SIG-M5 (cell line): Measurements from ENCODE around the gene CDH22.

ENCODE experiments used
- DNase-seq: peaks from one replicate; lab custom pipeline; 2025; lab: John Stamatoyannopoulos, UW

Gene CDH22

GRCh38 chr20:46139908-46140482 lies 168.3 kb downstream of the CDH22 start:
- DNase-seq = no peak

DNA sequence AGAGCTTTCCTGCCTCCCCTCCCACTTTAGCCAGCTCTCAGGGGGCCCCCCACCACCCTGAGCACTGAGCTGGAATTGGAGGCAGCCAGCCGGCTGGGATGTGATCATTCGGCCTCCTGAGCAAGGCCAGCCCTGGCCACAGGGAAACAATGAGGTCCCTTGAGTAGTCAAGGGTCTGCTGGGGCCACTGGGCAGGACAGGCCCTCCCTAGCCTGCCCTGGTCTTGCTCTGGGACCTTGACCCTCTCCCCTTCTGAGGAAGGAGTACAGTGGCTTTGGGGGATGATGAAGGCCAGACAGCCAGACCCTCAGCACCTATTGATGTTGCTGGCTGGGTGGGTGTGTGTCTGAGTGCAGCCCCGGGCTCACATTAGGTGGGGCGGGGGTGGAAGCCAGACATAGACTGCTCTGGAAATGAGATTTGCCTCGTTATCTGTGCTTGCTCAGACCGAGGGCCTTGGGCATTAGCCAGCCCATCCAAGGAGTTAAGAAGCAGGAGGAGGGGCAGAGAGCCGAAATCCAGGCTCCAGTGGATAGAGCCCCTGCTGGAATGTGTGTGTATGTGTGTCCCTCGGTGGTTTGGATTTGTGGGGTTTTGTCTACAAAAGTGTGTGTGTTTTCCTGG lies 168.9 kb downstream of the CDH22 start:
- DNase-seq = no peak

DNA sequence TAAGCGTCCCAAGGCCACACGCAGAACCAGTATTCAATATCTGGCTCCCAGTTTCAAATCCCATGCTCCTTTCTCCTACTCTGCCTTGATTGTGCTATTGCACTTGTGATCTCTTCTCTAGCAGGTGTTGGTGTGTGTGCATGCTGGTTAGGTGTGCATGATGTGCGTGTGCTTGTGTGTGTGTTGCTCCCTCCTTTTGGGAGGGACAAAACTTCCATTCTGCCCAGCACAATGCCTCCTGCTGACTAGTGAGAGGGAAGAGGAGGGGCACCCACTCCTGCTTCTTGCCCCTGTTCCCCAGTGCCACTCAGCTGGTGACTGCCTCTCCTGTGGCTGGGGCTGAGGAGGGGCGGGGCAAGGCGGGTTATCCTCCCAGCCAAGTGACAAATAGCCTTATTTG lies 170.5 kb downstream of the CDH22 start:
- DNase-seq = no peak

GRCh38 chr20:46135856-46136633 lies 172.3 kb downstream of the CDH22 start:
- no peak for DNase-seq

DNA sequence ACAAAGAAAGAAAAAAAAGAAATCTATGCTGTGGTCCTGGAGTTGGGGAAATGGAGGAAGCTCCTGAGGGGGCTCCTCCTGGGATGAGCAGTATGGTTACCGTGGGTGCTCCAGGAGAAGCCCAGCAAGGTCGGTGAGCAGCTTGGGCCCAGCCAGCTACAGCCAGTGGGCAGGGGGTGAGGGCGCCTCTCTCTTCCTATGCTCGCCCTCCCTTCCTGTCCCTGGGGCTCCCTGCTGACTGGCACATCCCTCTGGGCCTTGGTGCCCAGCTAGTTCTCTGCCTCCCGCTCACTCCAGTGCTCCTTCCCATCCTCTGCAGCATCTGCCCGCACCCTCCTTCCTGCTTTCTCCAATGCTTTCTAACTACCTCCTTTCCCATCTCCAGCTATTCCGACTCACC lies 173.6 kb downstream of the CDH22 start:
- DNase-seq = no peak

- no peak for DNase-seq
Observed at GRCh38 chr20:46133886-46134654, 174.2 kb downstream of the CDH22 start.

GRCh38 chr20:46132705-46133120 lies 175.6 kb downstream of the CDH22 start:
- no peak for DNase-seq

DNA sequence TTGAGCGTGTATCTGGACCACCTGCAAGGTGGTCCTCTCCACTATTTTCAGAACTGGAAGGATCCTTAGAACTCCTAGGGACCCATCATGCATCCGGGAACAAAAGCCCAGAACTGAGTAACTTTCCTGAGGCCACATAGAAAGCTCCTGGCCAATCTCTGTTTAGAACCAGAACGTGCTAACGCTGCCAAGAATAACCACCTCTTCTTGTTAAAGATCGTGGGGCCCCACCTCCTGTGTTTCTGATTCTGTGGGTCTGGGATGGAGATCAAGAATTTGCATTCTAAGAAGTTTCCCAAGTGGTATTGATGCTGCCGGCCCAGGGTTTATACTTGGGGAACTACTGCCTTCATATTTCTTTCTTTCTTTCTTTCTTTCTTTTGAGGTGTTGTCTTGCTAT lies 176.9 kb downstream of the CDH22 start:
- no peak for DNase-seq

DNA sequence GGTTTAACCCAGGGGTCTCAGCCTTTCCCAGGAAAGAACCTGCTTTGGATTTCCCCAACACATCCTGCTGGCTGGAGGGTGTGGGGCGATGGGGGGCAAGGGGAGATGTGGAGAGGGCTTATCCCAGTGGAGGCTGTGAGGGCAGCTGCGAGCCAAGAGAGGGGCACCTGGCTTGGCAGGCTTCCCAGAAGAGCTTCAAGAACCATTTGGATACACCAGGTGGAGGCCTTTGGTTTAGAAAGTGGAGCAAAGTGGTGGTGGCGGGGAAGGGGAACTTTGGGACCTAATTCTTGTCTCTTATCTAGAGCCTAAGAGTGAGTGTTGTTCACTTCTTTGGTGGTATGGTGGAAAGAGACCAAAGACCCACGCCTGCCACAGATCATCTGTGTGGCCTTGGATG lies 177.8 kb downstream of the CDH22 start:
- DNase-seq = no peak

DNA sequence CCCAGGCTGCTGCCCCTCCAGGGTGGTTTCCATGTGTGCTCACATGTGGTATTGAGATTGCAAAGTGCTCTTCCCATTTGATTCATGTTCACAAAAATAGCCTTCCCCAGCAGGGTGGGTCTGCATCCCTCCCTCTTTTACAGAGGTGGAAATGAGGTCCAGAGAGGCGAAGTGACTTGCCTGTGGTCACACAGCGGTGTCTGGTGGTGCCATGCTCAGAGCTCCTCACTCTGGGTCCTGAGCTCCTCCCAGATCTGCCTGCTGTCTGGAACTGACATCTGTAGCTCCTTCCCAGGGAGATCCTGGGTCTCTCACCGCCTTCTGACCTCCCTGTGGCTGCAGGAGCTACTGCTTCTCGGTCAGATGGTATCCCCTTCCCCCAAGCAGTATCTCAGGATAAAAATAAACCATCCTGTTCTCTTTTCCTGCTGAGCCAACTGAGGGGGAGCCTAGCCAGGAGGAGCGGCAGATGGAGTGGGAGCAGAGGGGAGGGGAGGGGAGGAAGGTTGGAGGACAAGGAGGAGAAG lies 178.3 kb downstream of the CDH22 start:
- DNase-seq = no peak

DNA sequence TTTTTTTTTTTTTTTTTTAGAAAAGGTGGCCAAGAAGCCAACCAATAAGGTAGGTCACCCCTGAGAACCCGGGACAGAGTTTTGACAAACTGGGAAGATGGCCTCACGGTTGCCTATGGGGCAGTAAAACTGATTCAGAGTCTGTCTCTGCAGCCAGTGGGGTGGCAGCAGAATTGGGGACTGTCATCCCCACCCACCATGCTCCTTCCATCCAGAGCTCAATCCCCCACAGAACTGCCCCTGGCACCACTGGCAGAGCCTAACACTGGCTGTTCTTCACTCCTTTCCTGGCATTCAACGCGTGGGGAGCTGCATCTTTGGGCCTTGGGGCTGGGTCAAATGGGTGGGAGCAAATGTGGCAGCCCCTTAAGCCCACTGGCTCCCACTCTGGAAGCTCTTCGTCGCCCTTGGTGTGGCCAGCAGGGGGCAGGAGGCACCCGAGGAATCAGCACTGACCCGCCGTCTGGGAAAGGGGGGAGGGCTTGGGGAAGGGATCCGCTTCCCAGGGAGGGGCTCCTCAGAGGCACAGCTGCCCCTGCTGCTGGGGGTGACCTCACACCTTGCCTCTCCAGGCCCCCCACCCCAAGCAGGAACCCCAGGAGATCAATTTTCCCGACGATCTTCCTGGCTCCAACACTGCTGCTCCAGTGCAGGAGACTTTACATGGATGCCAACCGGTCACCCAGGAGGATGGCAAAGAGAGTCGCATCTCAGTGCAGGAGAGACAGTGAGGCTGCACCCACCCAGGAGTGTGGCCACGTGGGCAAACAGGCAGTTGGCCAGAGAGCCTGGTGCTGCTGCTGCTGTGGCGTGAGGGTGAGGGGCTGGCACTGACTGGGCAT lies 179.8 kb downstream of the CDH22 start:
- DNase-seq = no peak

DNA sequence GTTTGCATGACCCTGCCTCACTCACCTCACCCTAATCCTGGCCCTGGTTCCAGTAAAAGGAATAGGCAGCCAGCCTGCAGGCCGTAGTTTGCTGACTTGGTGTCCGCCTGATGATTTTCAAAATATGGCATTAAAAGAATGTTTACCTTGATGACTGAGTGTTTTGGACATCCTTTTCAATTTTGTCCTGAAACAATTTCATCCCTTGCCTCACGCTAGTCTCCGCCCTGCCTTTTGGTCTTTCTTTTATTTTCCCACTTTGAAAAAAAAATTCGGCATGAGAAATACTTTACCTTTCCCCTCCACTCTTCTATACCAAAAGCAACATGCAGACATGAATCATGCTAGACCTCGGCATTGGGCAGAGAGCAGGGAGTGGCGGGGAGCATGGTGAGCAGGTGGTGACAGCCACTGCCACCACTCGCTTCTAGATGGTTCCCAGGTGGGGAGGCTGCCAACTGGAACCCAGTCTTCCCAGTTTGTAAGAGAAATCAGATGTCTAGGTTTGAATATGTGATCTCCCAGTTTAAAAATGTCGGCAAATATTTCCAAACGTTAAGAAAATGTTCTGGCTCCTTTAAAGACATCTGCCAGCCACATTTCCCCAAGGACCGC lies 180.8 kb downstream of the CDH22 start:
- DNase-seq = no peak

DNA sequence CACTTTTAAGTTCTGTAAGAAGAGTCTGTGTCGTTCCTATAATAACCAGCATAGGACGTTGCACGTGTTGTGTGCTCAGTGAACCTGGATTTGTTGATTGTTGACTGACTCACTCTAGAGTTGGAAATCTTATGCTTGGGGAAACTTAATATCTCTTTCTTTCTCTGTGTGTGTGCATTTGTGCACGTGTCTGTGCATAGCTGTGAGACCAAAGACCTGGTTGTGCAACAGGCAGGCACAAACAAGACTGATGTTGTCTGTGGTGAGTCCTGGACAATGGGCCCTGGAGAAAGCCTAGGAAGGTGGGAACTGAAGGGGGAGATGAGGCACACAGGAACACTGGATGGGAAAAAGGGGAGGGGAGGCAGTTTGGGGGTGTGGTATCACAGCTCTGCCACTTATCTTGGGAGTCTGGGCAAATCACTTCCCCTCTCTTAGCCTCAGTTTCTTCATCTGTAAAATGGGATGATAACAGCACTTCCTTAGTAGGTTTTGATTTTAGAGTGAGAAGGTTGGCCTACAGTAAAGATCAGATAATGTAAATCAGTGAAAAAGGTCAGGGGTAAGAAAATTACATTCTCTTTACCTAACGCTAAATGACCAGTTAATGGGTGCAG lies 181.8 kb downstream of the CDH22 start:
- DNase-seq = no peak
